GM19324 (cell line): Measurements from ENCODE around the gene XPNPEP3.
A peak's percentile ranks its signal among the peaks of the same experiment; 100 is the strongest.

ENCODE experiments used
- ATAC-seq: cut with Tn5 transposase; IDR thresholded peaks from one replicate; pipeline ENCODE4 v1.9.1; 2021; ENCODE audit warnings: mild to moderate bottlenecking, moderate library complexity; ENCODE audit not compliant: unreplicated experiment, low FRiP score

Gene XPNPEP3

GRCh38 chr22:40922484-40923303 lies 65.7 kb downstream of the XPNPEP3 start:
- no peak for ATAC-seq

GRCh38 chr22:40928657-40929056 lies 71.7 kb downstream of the XPNPEP3 start:
- no peak for ATAC-seq

- ATAC-seq, result no peak
These were observed 75.4 kb downstream of the XPNPEP3 start for GRCh38 chr22:40932396-40932795.

DNA sequence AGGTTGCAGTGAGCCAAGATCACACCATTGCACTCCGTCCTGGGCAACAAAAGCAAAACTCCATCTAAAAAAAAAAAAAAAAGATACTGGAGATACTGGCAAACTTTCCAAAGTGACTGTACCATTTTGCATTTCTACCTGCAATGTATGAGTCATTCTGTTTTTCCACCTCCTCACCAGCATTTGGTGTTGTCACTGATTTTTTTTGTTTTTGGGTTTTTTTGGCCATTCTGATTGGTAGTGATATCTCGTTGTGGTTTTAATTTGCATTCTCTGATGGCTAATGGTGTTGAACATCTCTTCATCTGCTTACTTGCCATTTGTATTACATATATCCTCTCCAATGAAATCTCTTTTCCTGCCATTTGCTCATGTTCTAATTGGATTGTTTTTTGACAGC lies 82.3 kb downstream of the XPNPEP3 start:
- ATAC-seq, result no peak

DNA sequence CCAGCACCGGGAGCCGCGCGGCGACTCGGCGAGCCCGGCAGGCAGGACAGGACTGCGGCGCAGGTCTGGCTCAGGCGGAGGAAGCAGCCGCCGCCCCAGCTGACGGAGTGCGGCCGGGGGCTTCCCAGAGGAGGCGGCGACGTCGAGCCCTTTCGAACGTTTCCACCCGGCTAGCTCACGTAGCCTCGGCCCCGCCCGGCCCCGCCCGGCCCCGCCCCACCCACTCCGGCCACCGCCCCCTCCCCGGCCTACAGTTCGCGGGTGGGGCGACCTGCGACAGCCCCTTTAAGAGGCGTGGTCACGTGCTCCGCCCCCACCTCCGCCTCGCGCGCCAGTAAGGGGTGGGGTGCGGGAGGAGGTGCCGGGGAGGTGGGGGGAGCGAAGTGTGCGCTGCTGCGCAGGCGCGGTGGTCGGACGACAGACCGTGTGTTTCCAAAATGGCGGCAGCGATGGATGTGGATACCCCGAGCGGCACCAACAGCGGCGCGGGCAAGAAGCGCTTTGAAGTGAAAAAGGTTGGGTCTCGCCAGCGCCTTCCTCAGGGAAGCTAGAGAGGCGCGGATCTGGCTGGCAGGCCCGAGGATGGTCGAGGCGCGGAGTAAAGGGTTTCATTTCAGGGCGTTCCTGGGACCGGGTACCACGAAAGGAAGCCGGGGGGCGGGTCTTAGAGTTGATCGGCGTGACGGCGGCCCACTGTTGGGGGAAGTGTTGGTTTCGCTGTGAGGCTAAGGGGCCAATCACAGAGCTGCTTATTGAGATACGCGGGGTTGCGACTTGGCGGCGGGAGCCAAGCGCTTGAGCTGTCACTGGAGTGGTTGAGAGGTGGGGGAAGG lies 94.2 kb downstream of the XPNPEP3 start, which contains the start of gene RBX1:
Gene RBX1 (plus strand): TSS at position 417 of the 833 bp plus-strand sequence. CDS start 21 bp downstream, at position 438.
- ATAC-seq, result peak; percentile 88

DNA sequence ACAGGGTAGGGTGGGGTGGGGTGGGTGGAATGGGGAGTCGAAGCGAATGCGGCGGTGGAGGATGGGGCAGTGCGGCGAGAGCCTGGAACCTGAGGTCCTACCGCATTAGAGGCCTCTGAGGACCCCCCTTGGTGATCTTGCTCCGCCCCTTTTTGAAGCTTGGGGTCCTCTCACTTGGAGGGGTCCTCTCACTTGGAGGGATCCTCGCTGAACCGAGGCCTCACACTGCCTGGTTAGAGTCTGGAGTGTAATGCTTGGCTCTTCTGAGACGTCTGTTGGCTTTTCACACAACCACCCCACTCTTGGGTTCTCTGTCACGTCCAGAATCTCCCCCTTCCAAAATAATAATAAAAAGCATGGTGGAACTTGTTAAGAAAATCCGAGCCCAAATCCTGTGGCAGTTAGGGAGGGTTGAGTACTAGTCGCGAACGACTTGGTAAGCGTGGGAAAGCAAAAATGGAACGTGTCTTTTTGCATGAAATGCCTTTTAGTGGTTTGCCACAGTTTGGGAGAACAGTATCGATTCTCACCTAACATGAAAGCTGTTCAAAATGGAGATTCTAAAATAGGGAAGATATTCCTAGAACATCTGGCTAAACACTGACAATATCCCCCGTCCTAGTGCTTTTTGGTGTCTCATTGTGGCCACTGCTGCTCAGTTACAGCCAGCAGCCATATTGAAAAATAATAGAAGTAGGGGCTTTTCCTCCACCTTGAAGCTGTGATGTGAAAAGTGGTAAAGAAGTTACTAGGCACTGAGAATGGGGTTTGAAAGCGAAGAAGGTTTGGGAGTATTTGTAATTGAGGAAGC lies 95.1 kb downstream of the XPNPEP3 start:
- no peak for ATAC-seq

DNA sequence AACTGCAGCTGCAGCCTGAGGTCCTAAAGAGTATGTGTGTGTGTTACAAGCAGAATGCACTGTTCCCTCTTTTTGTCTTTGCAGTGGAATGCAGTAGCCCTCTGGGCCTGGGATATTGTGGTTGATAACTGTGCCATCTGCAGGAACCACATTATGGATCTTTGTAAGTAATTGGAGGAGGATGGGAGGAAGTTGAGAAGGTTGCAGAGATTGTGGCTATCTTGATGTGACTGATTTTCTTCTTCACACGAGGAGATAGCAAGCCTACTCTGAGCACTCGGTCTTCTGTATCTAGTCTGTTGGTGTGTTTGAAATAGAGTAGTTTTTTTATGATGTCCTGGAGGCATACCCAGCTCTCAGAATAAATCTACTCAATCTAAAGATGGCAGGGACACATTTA lies 96.5 kb downstream of the XPNPEP3 start:
- no peak for ATAC-seq

DNA sequence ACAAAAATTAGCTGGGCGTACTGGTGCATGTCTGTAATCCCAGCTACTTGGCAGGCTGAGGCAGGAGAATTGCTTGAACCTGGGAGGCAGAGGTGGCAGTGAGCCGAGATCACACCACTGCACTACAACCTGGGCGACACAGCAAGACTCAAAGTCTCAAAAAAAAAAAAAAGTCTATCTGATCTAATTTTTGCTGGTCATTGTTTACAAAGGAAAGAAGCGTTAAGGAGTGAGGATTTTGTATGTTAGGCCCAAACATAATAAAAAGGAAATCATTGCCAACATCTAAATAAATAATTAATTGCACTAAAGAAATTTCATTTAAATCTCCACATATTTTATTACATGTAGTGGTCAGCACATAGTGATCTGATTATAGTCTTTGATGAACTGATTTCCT lies 97.2 kb downstream of the XPNPEP3 start:
- ATAC-seq, result no peak

DNA sequence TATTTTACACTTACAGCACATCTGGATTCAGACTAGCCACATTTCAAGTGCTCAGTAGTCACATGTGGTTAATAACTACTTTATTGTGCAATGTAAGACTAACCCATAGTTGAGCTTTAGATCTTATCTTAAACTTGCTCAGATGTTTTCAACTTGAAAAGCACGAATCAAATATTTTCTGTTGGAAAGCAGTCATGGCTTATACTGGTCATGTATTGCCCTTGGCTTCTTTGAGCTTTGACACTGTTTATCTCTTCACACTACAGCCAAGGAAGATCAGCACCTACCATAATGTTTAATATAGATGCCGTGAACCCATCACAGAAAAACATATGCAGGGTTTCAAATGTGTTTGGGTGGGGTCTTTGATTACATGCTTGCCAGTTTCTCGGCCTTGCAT lies 98.6 kb downstream of the XPNPEP3 start:
- ATAC-seq, result no peak

DNA sequence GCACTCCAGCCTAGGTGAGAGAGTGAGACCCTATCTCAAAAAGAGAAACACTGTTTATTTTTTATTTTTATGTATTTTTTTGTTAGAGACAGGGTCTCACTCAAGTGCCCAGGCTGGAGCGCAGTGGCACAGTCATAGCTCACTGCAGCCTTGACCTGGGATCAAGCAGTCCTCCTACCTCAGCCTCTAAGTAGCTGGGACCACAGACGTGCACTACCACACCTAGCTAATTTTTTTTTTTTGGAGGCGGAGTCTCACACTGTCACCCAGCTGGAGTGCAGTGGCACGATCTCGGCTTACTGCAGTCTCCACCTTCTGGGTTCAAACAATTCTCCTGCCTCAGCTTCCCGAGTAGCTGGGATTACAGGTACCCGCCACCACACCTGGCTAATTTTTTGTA lies 100.7 kb downstream of the XPNPEP3 start:
- no peak for ATAC-seq

GRCh38 chr22:40958299-40958698 lies 101.4 kb downstream of the XPNPEP3 start:
- ATAC-seq, result no peak

DNA sequence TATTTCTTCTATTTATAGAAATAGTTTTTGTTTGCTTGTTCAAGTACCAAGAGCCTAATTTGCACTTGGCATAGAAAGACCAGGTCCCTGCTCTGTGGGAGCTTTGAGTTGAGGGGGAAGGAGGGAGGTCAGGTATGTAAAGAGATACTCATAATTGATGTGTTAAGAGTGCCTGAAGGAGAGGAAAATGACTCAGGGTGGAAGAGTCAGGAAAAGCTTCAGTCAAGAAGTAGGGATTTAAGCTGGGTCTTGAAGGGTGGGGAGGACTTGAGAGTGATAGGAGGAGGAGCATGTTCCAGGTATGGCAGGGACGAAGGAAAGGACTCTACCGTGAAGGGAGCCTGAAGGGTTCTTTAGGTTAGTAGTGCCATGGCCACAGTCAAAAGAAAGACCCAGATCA lies 103.2 kb downstream of the XPNPEP3 start:
- ATAC-seq, result no peak

GRCh38 chr22:40965936-40966725 lies 109.2 kb downstream of the XPNPEP3 start:
- ATAC-seq, result no peak

DNA sequence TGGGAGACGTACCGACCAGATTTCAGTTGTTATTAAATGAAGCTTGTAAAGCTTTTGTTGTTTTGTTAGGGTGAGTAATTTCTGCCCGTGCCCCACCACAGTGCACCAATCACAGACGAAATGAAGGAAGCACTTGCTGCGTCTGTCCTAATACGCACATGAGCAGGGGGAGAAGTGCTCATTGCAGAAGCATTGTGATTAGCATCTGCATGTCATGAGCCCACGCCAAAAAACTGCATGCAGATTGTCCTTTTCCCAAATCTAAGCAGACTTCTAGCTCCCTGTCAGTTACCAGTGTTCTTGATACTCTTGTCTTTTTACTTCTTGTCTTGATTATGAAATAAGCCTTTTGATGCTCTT lies 109.8 kb downstream of the XPNPEP3 start:
- no peak for ATAC-seq

DNA sequence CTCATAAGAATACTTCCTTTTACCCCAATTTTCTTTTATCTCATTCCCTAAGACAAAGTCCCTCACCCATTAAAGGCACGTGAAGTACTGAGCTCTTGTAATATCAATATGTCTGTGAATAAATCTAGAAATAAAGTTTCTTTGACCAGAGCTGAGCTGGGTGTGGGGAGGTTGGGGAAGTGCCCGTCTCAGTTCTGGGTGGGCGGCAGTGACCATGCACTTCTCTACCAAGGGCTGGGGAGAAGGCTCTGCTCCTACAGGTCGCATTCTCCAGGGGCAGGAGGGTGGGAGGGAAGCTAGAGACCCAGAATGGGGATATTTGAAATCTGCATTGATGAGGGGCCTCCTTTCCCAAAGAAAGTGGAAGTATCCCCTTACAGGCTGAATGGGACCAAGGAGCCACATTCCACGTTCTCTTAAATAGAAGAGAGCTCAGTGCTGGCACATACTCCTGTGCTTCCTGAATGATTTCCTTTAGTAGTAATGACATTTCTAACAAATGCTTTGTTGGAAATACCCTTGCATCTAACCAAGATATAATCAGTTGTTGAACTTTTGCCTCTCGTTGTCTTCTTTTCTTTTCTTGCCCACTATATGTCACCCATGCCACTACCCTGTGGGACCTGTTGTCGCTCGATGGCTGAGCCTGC lies 110.3 kb downstream of the XPNPEP3 start:
- ATAC-seq, result no peak

DNA sequence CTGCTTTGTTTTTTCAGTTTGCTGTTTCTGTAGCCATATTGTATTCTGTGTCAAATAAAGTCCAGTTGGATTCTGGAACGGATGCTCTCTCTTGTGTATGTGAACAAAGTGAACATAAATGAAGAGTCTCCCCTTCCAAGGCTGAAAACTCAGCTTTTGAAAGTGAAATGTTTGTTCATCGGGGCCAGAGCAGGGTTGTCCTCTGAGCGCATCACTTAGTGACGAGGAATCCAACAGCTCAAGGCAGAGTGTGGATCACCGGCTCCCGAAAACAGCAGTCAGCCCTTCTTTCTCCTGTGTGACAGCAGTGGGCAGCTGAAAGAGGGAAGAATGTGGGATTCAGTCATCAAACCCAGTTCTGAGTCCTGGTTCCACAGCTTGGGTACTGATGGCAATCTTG lies 115.6 kb downstream of the XPNPEP3 start:
- ATAC-seq, result no peak

GRCh38 chr22:40973144-40973543 lies 116.2 kb downstream of the XPNPEP3 start:
- ATAC-seq, result no peak

- ATAC-seq, result no peak
These were observed 118.4 kb downstream of the XPNPEP3 start for GRCh38 chr22:40975366-40975765.

GRCh38 chr22:40976866-40977700 lies 120.1 kb downstream of the XPNPEP3 start:
- ATAC-seq, result no peak
